Endodermal cell (in vitro differentiated cells): ENCODE results near the gene EXD3. TPM values are rescaled to one million over a fixed set of nuclear protein-coding genes. Genes with fewer than 3 reads are reported as not detected.

ENCODE experiments used
- DNase-seq: peaks from one replicate; pipeline ENCODE4 v3.0.0-alpha.2; 2017
- H3K27ac ChIP-seq: 2 replicates; pipeline ENCODE4 v1.5.1; 2013; ENCODE audit warnings: mild to moderate bottlenecking, low read depth, low read length, moderate library complexity
- H3K27me3 ChIP-seq: 2 replicates; pipeline ENCODE4 v1.6.1; 2013; ENCODE audit warnings: mild to moderate bottlenecking, low read length, moderate library complexity; ENCODE audit not compliant: insufficient read depth, control insufficient read depth, poor library complexity, severe bottlenecking
- H3K36me3 ChIP-seq: 2 replicates; pipeline ENCODE4 v1.7.0; 2013; ENCODE audit warnings: mild to moderate bottlenecking, low read length, moderate library complexity; ENCODE audit not compliant: control insufficient read depth, insufficient read depth
- H3K4me1 ChIP-seq: one replicate; pipeline ENCODE4 v1.7.0; 2013; ENCODE audit warnings: low read length; ENCODE audit not compliant: control insufficient read depth, insufficient read depth
- H3K4me3 ChIP-seq: 2 replicates; pipeline ENCODE4 v1.5.1; 2013; ENCODE audit warnings: mild to moderate bottlenecking, low read length, moderate library complexity
- H3K9ac ChIP-seq: 2 replicates; pipeline ENCODE4 v1.6.1; 2013; ENCODE audit warnings: mild to moderate bottlenecking, low read length, moderate library complexity; ENCODE audit not compliant: poor library complexity, severe bottlenecking; ENCODE audit errors: extremely low read depth
- H3K9me3 ChIP-seq: 2 replicates; pipeline ENCODE4 v1.6.1; 2013; ENCODE audit warnings: mild to moderate bottlenecking, low read length, moderate library complexity; ENCODE audit not compliant: control insufficient read depth
- H3K27ac Mint-ChIP-seq: 2 replicates; pipeline ENCODE4 v1.8.0; 2020; ENCODE audit warnings: mixed read lengths
- H3K27me3 Mint-ChIP-seq: 2 replicates; pipeline ENCODE4 v1.8.0; 2021; ENCODE audit warnings: mild to moderate bottlenecking, mixed read lengths; ENCODE audit not compliant: insufficient read depth
- H3K36me3 Mint-ChIP-seq: 2 replicates; pipeline ENCODE4 v1.8.0; 2020; ENCODE audit warnings: low read depth, mixed read lengths
- H3K4me1 Mint-ChIP-seq: 2 replicates; pipeline ENCODE4 v1.8.0; 2020; ENCODE audit warnings: mixed read lengths
- H3K4me3 Mint-ChIP-seq: 2 replicates; pipeline ENCODE4 v1.8.0; 2020; ENCODE audit warnings: mild to moderate bottlenecking, moderate library complexity, mixed read lengths
- H3K9me3 Mint-ChIP-seq: 2 replicates; pipeline ENCODE4 v1.8.0; 2020; ENCODE audit warnings: mild to moderate bottlenecking, mixed read lengths
- WGBS, 2 experiments: methylation state at CpG; one replicate each; pipeline versions ENCODE4 v1.1.5 to v1.1.7; 2013; ENCODE audit warnings: missing lambda C conversion rate in 2 of 2, mixed read lengths in 1 of 2; ENCODE audit not compliant: insufficient coverage in 1 of 2, insufficient read length in 1 of 2; 5-methylcytosine and 5-hydroxymethylcytosine counted together
- total RNA-seq, 2 donors: library from RNA; stranded (reverse); fragmentation: NEBNext Ultra II Directional in 1 of 2; extraction: Animal tissue kit (Norgen Biotek cat#: 25700) in 1 of 2; gene quantifications; 2 replicates in 1 of 2; 3 replicates in 1 of 2; pipeline ENCODE4 v1.2.1, GENCODE V29; 2021
- TF ChIP-seq, protein P1 (sequence below): fragments of 200-600 bp; sonication (generic); conservative IDR thresholded peaks from 2 replicates; pipeline ENCODE4 v1.5.0; 2021; ENCODE audit warnings: antibody characterized with exemption, mild to moderate bottlenecking

Gene EXD3
- total RNA-seq, 2 donors from 2014 or later: 15.5 to 31.0 TPM

DNA sequence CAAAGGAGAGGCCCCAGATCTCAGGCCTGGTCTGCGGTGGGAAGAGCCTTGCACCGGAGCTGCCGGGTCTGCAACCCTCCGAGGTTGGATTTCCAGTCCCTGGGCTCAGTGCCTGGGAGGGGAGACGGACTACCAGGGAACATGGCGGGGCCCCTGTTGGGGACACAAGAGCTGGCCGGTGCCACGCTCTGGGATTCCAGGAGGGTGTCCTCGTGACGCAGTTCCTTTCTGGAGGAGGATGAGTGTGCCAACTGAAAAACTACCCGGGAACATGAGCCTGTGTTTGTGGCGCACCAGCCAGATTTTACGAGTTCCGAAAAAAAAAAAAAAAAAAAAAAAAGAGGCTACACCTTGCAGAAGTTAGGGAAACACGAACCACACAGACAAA, 129.9 kb downstream of the EXD3 start:
- Histone ChIP-seq H3K4me1 (no peaks in the 10 kb centered on the region), H3K36me3 (no peaks in the 10 kb centered on the region), H3K9ac (no peak overlapping the region), H3K4me3 (no peak overlapping the region), H3K27ac (no peak overlapping the region), H3K27me3 (peaks cover 29% of the 10 kb centered on the region), H3K9me3 (no peaks in the 10 kb centered on the region)
- Mint-ChIP-seq H3K4me3 (no peak overlapping the region), H3K9me3 (peaks cover 5% of the 10 kb centered on the region), H3K27ac (no peak overlapping the region), H3K4me1 (peaks cover 5% of the 10 kb centered on the region), H3K27me3 (peaks cover 42% of the 10 kb centered on the region), H3K36me3 (no peaks in the 10 kb centered on the region)
- TF ChIP-seq, protein P1, sequence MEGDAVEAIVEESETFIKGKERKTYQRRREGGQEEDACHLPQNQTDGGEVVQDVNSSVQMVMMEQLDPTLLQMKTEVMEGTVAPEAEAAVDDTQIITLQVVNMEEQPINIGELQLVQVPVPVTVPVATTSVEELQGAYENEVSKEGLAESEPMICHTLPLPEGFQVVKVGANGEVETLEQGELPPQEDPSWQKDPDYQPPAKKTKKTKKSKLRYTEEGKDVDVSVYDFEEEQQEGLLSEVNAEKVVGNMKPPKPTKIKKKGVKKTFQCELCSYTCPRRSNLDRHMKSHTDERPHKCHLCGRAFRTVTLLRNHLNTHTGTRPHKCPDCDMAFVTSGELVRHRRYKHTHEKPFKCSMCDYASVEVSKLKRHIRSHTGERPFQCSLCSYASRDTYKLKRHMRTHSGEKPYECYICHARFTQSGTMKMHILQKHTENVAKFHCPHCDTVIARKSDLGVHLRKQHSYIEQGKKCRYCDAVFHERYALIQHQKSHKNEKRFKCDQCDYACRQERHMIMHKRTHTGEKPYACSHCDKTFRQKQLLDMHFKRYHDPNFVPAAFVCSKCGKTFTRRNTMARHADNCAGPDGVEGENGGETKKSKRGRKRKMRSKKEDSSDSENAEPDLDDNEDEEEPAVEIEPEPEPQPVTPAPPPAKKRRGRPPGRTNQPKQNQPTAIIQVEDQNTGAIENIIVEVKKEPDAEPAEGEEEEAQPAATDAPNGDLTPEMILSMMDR: no peak
- 90 to 91% methylated on average over 6 to 15 of the region's 15 CpGs for WGBS, 2 experiments
- DNase-seq: peak; percentile 53

- no peak overlapping the region for H3K4me3 Mint-ChIP-seq
- no peaks in the 10 kb centered on the region for H3K27me3 ChIP-seq
- no peaks in the 10 kb centered on the region for H3K9me3 ChIP-seq
- WGBS, 2 experiments: 71 to 86% methylated on average over 8 to 14 of the region's 14 CpGs
- H3K36me3 ChIP-seq: no peaks in the 10 kb centered on the region
- DNase-seq: peak; percentile 91
- peaks cover 19% of the 10 kb centered on the region for H3K27me3 Mint-ChIP-seq
- H3K4me1 ChIP-seq: no peaks in the 10 kb centered on the region
- H3K36me3 Mint-ChIP-seq: peaks cover 5% of the 10 kb centered on the region
- no peak overlapping the region for H3K27ac Mint-ChIP-seq
- no peak overlapping the region for H3K4me3 ChIP-seq
- H3K4me1 Mint-ChIP-seq: peaks cover 1% of the 10 kb centered on the region
- no peak overlapping the region for H3K27ac ChIP-seq
- H3K9me3 Mint-ChIP-seq: peaks cover 7% of the 10 kb centered on the region
- TF ChIP-seq, protein P1: peak; percentile 79
- H3K9ac ChIP-seq: no peak overlapping the region
These were observed 136.0 kb downstream of the EXD3 start for GRCh38 chr9:137286975-137287383.

DNA sequence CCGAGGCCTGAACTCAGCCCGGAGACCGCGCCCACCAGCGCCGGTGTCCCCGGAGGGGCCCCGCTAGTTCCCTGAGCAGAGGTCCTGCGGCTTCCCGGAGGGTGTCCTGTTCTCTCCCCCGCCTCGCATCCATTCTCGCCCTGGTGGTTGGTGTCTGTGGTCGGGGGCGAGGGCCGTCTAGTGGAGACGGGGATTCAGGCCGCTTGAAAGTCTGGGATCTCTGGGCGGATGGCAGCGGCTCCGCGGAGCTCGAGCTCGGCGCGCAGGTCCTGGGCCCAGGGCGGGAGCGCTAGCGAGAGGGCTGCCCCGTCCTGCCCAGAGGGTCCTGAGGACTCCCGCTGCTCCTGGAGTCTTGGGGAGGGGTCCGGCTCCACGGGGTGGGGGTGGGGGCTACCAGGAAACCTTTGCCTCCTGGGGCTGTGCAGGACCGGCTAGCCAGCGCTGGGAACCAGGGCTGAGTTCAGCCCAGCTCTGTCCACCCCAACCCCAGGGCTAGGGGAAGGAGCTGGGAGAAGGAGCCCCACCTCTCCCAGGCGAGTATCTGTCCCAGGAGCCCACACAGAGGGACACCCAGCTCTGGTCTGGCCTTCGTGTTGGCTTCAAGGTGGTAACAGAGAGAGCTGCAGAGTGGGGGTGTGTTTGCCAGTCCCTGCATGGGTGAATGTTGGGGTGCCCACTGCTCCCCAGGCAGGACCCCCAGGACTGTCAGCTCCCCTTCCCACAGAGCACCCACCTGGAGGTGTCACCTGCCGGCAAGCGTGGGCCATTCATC, 141.4 kb downstream of the EXD3 start:
- peaks cover 3% of the 10 kb centered on the region for H3K36me3 Mint-ChIP-seq
- peak; percentile 87 for DNase-seq
- H3K27ac ChIP-seq: no peak overlapping the region
- H3K27ac Mint-ChIP-seq: no peak overlapping the region
- peaks cover 6% of the 10 kb centered on the region for H3K4me1 Mint-ChIP-seq
- TF ChIP-seq, protein P1: no peak
- no peak overlapping the region for H3K9ac ChIP-seq
- H3K9me3 Mint-ChIP-seq: no peaks in the 10 kb centered on the region
- H3K27me3 ChIP-seq: no peaks in the 10 kb centered on the region
- peak overlapping the region; percentile 49 for H3K4me3 Mint-ChIP-seq
- peaks cover 5% of the 10 kb centered on the region for H3K4me1 ChIP-seq
- H3K9me3 ChIP-seq: no peaks in the 10 kb centered on the region
- H3K36me3 ChIP-seq: no peaks in the 10 kb centered on the region
- 88 to 95% methylated on average over 9 to 39 of the region's 39 CpGs for WGBS, 2 experiments
- H3K27me3 Mint-ChIP-seq: peaks cover 15% of the 10 kb centered on the region
- no peak overlapping the region for H3K4me3 ChIP-seq
